GM12891 (cell line): Measurements from ENCODE around the gene TCFL5.

Source experiments
- POLR2A ChIP-seq: IDR thresholded peaks from 2 replicates; pipeline ENCODE4 v1.6.1; 2011; ENCODE audit warnings: low read depth, low read length, control low read depth
- POLR2AphosphoS5 ChIP-seq: IDR thresholded peaks from 2 replicates; pipeline ENCODE4 v1.6.1; 2011; ENCODE audit warnings: low read depth, low read length, control low read depth
- TAF1 ChIP-seq: IDR thresholded peaks from 2 replicates; pipeline ENCODE4 v1.6.1; 2011; ENCODE audit warnings: low read depth, low read length, control low read depth

GRCh38 chr20:62885046-62885895, 23.6 kb upstream of the TCFL5 start:
- no peak for TF ChIP-seq POLR2A
- no peak for TF ChIP-seq POLR2AphosphoS5
- TF ChIP-seq TAF1, result no peak
